Fibroblast of mammary gland (primary cell): ENCODE data around the gene CYP2W1.

ENCODE experiments used
- DNase-seq: peaks from one replicate; pipeline ENCODE4 v3.0.0-alpha.2; 2010; ENCODE audit warnings: low read depth
- H3K4me3 ChIP-seq: 2 replicates; pipeline ENCODE4 v1.5.1; 2011; ENCODE audit warnings: low read depth, mild to moderate bottlenecking, low read length, moderate library complexity; ENCODE audit not compliant: control insufficient read depth
- CTCF ChIP-seq: conservative IDR thresholded peaks from 2 replicates; pipeline ENCODE4 v1.5.1; 2011; ENCODE audit warnings: low read depth, low read length, inconsistent platforms; ENCODE audit not compliant: control insufficient read depth, insufficient read depth

CYP2W1 gene

GRCh38 chr7:1021366-1021765 lies 38.4 kb downstream of the CYP2W1 start:
- TF ChIP-seq CTCF = no peak
- H3K4me3 ChIP-seq = no peak overlapping the region
- no peak for DNase-seq

GRCh38 chr7:1021931-1022330 lies 39.0 kb downstream of the CYP2W1 start:
- no peak for TF ChIP-seq CTCF
- H3K4me3 ChIP-seq = no peak overlapping the region

DNA sequence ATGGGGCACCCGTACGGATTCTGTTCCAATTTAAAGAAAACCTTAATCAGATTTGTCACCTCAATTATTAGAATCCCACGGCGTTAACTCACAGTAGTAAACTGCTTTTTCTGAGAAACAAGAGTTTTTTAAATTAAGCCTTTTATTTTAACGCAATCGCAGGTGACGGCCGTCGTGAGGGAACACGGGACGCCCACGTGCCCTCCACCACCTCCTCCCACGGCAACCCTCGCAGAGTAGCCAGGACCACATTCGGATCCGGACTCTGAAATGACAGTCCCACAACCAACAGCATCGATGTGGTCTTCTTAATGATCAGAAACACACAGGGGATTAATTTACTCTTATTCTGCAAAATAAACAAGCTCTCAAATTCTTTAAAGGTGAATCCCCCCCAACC lies 39.4 kb downstream of the CYP2W1 start:
- DNase-seq = no peak
- no peak overlapping the region for H3K4me3 ChIP-seq
- no peak for TF ChIP-seq CTCF

More at GRCh38 chr7:1021931-1022330, 39.0 kb downstream of the CYP2W1 start:
- no peak for DNase-seq

- no peak for DNase-seq
- H3K4me3 ChIP-seq = no peak overlapping the region
- no peak for TF ChIP-seq CTCF
Observed at GRCh38 chr7:1022801-1023465, 40.0 kb downstream of the CYP2W1 start.

GRCh38 chr7:1024331-1024841 lies 41.4 kb downstream of the CYP2W1 start:
- no peak for DNase-seq
- TF ChIP-seq CTCF = no peak
- no peak overlapping the region for H3K4me3 ChIP-seq

DNA sequence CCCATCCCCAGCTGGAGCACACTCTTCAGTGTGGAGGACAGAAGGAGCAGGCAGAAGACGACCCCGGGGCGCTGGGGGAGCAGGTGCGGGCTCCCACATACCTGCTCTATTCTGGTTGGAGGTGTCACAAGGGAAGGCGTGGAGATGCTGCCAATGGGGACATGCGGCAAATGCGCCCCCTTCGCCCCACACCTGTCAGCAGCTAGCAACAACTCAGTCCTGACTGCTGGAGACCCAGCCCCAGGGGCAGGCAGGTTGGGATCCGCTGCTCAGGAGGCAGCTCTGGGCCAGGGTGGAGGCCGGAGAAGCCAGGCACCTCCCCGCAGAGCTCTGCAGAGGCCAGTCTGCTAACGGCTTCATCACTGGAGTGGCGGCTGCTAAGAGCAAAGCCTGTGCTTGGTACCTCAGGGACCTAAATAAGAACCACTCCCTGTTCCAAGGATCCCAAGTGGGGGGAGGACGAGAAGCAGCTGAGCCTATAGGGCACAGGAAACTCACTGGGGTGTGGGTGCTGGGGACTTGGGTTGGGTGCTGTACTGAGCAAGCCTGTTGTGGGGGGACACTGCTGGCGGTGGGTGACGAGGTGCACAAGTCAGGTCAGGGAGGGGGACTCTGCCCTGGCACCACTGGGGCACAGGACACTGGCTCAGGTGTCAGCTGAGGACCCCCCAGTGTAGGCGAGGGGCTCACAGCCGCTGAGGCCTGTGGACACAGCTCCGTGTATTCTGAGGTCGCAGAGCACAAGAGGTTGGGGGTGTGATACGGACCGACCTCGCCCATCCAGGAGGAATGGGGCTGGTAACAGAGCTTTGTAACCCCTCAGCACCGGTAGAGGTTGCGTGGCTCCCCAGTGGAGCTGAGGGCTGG lies 42.1 kb downstream of the CYP2W1 start:
- TF ChIP-seq CTCF = no peak
- no peak for DNase-seq
- H3K4me3 ChIP-seq = no peak overlapping the region
